ENCODE results near the gene VPS13D. TPM values are rescaled to one million over a fixed set of nuclear protein-coding genes. Genes with fewer than 3 reads are reported as not detected.

The VPS13D gene
- total RNA-seq, 1 donor from 2014 or later: 77.8 TPM

GRCh38 chr1:12182410-12182984 lies 47.3 kb upstream of the VPS13D start:
- Mint-ChIP-seq H3K27me3 (ENCODE audit: low read depth) (peaks cover 3% of the 10 kb centered on the region), H3K4me1 (peaks cover 29% of the 10 kb centered on the region), H3K4me3 (no peak overlapping the region), H3K9me3 (no peaks in the 10 kb centered on the region), H3K27ac (no peak overlapping the region), H3K36me3 (no peaks in the 10 kb centered on the region)
- no peak for DNase-seq (ENCODE audit: low spot score in 2 of 2, unreplicated experiment in 2 of 2)
- TF ChIP-seq CTCF (IDR thresholded peaks at IDR 0.05; ENCODE audit: unreplicated experiment): no peak

GRCh38 chr1:12183095-12183794 lies 46.6 kb upstream of the VPS13D start:
- H3K36me3 Mint-ChIP-seq: no peaks in the 10 kb centered on the region
- peaks cover 25% of the 10 kb centered on the region for H3K4me1 Mint-ChIP-seq
- peaks cover 3% of the 10 kb centered on the region for H3K27me3 Mint-ChIP-seq (ENCODE audit: low read depth)
- H3K9me3 Mint-ChIP-seq: no peaks in the 10 kb centered on the region
- H3K27ac Mint-ChIP-seq: no peak overlapping the region
- no peak for TF ChIP-seq CTCF (IDR thresholded peaks at IDR 0.05; ENCODE audit: unreplicated experiment)
- no peak for DNase-seq (ENCODE audit: low spot score in 2 of 2, unreplicated experiment in 2 of 2)
- H3K4me3 Mint-ChIP-seq: no peak overlapping the region

GRCh38 chr1:12184008-12184681 lies 45.7 kb upstream of the VPS13D start:
- peaks cover 21% of the 10 kb centered on the region for H3K4me1 Mint-ChIP-seq

GRCh38 chr1:12185036-12185917 lies 44.6 kb upstream of the VPS13D start:
- Mint-ChIP-seq H3K27me3 (ENCODE audit: low read depth) (no peaks in the 10 kb centered on the region), H3K4me3 (no peak overlapping the region), H3K36me3 (no peaks in the 10 kb centered on the region), H3K27ac (no peak overlapping the region), H3K4me1 (peaks cover 21% of the 10 kb centered on the region), H3K9me3 (no peaks in the 10 kb centered on the region)
- DNase-seq (ENCODE audit: low spot score in 2 of 2, unreplicated experiment in 2 of 2): no peak
- TF ChIP-seq CTCF (IDR thresholded peaks at IDR 0.05; ENCODE audit: unreplicated experiment): no peak

More at GRCh38 chr1:12184008-12184681, 45.7 kb upstream of the VPS13D start:
- no peaks in the 10 kb centered on the region for H3K9me3 Mint-ChIP-seq
- H3K27me3 Mint-ChIP-seq (ENCODE audit: low read depth): no peaks in the 10 kb centered on the region
- H3K4me3 Mint-ChIP-seq: no peak overlapping the region
- no peak for DNase-seq (ENCODE audit: low spot score in 2 of 2, unreplicated experiment in 2 of 2)
- H3K36me3 Mint-ChIP-seq: no peaks in the 10 kb centered on the region
- no peak for TF ChIP-seq CTCF (IDR thresholded peaks at IDR 0.05; ENCODE audit: unreplicated experiment)
- H3K27ac Mint-ChIP-seq: peak overlapping the region; percentile 88

DNA sequence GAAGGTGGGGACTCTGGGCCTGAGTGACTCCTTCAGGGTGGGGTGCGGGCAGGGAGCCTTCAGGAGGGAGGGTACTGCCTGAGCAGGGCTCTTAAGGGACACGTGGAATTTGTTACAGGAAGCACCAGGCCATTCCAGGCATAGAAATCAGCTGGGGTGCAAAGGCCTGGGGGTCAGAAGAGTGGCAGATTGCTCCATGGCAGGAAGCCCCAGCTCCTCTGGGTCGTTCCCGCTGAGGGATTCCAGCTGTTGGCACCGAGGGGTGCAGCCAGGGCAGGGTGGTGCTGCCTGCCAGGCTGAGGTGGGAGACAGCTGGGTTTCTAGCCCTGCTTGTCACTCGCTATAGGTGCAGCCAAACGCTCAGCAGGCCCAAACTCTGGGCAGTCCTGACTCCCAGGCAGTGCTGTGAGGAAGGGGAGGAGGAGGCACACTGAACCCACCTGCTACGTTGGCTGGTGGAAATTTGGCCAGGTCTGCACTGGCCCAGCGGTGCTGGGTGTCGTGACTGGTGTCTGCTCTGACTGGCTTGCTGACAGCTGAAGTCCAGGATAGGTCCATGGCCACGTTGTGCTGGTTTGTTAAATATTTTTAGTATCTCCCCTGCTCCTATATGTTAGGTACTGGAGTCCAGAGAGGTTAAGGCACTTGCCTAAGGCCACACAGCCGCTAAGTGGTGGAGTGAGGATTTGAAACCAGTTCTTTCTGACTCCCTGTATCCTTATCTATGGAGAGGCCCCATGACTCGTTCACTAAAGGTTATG lies 43.7 kb upstream of the VPS13D start:
- Mint-ChIP-seq H3K36me3 (no peaks in the 10 kb centered on the region), H3K4me1 (peaks cover 21% of the 10 kb centered on the region), H3K27me3 (ENCODE audit: low read depth) (peaks cover 4% of the 10 kb centered on the region), H3K4me3 (no peak overlapping the region), H3K9me3 (no peaks in the 10 kb centered on the region), H3K27ac (no peak overlapping the region)
- no peak for TF ChIP-seq CTCF (IDR thresholded peaks at IDR 0.05; ENCODE audit: unreplicated experiment)
- DNase-seq (ENCODE audit: low spot score in 2 of 2, unreplicated experiment in 2 of 2): no peak

Data from mesothelial cell of epicardium (in vitro differentiated cells).